ENCODE data around the gene STK17A.
A peak's percentile ranks its signal among the peaks of the same experiment; 100 is the strongest.

The STK17A gene

DNA sequence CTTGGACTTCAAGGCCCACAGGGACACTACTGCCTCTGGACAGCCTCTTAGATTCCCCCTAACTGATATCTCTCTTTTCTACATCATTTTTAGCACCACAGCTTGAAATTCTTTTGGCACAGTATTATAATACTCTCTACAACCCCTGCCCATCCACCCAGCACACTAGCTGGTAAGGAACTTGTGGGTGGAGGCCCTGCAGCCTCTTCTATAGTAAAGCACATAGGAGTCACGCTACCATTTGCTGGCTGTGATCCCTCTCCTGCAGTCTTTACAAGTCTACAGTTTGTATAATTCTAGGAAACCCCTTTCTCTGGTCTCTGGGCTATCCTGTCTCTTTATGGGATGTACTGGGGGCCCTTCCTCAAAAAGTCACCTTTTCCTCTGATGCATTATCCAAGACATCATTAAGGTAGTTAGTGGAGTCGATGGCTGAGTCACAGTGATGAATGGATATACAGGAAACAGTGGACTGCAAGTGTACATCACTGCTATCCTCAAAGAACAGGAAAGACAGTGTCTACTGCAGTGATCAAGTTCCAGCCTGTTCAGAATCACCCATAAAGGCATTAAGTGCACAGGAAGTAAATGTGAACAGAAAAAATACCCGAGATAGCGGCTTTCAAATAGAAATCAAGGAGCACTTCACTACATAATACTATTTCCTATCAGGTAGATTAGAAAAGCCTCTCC, 54.4 kb downstream of the STK17A start:
- DNase-seq = no peak

DNA sequence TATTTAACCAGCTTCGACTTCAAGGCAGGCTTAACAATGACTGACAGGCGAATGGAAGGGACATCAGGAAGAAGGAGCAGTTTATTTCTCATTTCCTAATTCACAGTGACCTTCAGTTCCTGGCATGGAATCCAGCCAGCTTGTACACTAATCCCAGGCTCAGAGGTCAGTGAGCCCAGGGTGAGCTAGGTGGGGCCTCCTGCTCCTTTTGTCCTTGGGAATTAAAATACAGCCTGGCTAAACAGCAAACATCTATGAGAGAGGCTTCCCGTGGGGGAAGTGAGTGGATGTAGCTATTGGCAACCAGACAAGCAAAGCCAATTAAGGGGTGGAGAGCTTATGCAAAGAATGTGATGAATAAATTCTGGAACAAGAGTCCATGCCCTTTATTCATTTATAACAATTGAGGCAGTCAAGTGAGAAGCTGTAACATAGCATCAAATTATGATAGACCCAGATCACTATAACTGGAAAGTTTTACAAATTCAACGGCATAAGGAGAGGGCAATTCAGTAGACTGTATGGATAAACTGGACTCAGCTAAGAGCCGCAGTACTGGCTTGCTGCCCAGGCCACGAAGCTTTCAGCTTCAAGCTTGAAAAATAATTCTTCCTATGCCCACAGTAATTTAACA, 57.1 kb downstream of the STK17A start:
- peak; percentile 20 for DNase-seq

DNA sequence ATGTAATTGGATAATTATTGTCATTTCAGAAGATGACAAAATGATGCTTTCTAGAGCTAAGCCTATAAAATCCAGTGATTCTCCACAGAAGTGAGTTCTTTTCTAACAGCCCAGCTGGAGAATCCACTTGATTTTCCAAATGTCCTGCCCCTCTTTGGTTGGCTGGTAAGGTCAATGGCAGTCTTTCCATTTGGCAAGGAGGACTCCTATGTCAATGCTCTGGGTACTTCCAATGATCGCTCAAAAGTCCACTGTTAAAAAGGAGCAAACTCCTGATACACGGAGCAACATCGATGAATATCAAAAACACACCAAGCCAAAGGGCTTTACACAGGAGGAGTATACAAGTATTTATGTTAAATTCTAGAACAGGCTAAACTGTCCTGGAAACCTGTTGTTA, 57.8 kb downstream of the STK17A start:
- no peak for DNase-seq

DNA sequence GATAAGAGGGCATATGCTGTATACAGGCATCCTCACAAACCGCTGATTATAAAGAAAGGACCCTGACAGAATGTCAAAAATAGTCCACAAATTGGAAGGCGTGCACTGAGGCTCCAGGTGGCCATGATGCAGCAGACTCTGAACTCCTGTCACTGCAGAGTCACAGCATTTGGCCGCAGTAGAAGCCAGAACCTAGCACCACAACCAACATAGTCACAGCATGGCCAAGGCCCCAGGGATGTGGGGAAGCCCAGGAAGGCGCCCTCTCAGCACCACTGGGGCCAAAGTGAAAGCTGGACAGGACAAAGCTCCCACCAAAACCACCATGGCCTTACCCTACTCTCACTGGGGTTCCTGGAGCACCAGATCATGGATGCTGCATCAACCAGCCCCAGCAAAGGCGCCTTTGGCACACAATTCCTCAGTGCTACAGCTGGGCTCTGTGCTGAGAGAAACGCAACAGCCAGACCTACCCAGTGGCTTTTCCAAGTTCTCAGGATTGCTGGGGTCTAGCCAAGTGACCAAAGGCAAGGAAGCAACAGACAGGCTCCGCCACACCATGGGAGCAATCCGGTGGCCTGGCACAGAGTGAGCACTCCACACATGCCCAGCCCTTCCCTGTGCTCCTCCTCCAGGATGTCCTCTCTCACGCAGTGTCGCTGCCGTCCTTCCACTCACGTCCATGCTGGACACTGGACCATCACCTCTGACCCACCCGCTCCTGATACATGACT, 60.2 kb downstream of the STK17A start:
- no peak for DNase-seq

DNA sequence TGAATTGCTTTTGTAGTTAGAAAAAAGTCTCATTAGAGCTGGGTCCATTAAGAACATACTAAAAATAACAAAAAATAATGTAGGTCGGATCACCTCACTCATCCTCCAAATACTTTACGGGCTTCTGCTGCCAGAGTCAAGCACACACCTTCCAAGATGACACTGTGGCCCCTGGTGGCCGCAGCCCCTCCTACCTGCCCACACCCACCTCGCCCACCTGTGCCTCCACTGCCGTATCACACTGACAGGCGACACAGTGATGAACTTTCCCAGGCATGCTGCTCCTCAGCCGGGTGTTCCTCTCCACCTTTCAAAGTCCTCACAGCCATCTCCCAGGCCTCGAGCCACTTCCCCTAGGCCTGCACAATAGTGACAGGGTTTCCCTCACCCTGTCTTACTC, 60.9 kb downstream of the STK17A start:
- DNase-seq = no peak

DNA sequence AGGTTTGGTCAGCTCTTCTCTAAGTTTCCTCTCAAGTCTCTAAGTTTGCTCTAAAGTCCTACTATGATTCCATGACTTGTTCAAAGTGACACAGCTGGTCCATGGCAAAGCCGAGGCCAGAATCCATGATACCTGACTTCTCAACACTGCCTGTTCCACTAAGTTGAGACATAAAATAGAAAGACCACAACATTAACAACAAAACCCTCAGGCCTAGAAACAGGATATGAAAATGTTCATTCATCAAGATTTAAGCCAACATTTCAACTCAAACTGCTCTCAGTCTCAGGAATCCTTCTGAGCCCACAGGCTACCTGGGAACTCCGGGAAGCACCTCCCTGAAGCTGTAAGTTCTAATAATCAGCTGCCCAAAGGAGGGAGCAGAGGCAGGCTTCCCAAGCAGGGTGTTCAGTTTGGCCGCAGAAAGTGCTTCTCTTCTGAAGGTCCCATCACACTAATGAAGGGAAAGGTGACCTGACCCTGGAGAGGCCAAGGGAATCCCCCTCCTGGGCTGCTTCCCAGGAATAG, 62.9 kb downstream of the STK17A start:
- no peak for DNase-seq

DNA sequence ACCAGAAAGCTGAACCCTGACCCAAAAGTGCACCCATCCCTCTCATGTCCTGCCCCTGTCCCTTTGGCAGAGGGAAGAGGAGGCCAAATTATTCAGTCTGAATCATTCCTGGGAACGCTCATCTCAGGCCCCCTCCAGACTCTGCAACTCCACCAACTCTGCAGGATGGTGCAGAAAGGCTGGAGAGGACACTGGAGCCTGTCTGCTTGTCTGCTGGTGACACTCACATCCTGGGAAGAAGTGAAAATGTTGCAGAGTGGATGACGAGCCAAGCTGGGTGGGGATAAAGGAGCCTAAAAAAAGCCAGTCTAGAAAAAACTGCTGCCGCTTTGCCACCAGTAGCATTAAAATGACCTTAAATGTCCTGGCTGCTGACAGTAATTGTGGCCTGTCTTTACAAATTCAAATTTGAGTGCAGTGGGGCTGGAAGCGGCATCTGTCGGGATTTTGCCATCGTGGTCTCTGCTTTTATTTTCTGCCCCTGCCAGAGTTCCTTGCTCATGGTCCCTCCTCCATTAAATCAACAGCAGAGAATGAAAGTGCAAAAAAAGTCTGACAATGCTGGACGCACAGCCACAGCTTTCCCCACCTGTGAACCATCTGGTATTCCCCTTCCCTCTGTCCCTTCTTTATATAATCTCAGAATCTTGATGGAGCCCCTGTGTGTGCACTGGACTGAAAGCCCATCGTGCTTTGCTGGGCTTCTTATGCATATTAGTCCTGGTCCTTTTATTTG, 63.9 kb downstream of the STK17A start:
- DNase-seq = no peak

DNA sequence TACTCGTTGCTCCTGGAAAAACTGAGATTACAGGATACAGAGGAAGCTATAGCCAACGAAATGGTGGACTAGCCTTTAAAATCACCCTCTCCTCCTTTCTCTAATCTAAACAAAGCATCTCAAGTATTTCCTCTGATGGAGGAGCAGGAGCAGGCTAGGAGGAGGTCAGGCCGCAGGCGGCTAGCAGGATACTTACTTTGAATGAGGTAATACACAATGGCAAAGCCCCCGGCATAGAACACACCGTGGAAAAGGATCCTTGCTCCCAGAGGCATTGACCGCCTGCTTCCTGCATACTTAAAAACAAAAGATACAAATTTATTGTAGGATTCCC, 64.4 kb downstream of the STK17A start:
- no peak for DNase-seq

DNA sequence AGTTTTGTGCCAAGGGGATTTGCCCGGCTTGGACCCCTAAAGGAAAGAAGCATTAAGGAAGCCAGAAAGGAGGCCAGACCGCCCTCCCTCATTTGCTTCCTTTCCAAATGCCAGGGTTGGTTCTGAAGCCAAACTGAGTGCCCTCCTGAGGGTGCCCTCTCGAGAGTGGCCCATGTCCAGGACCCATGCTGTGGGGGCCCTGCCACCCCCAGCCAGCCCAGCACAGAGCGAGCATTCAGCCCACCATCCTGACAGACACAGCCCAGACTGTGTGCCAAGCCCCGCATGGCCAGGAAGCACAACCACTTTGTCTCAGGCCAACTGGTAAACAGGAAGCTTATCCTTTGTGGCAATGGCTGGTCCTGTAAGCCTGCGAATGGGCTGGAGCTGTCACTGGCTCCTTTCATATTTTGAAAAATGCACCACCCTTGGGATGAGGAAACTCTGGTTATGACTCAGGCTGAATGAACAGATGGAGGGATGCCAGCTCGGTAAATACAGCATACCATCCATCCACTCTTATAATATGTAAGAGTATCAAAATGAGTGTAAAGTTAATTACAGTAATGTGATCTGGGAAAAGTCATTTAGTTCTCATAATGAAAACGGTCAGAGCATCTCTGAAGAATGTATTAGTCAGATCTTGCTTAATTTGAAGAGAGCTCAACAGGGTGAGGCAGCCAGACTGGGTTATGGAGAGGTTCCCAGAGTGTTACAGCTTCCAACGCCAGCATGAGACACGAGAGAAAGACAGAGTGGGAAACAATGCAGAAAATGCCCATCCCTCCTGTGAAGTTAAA, 65.0 kb downstream of the STK17A start:
- DNase-seq = peak; percentile 83

DNA sequence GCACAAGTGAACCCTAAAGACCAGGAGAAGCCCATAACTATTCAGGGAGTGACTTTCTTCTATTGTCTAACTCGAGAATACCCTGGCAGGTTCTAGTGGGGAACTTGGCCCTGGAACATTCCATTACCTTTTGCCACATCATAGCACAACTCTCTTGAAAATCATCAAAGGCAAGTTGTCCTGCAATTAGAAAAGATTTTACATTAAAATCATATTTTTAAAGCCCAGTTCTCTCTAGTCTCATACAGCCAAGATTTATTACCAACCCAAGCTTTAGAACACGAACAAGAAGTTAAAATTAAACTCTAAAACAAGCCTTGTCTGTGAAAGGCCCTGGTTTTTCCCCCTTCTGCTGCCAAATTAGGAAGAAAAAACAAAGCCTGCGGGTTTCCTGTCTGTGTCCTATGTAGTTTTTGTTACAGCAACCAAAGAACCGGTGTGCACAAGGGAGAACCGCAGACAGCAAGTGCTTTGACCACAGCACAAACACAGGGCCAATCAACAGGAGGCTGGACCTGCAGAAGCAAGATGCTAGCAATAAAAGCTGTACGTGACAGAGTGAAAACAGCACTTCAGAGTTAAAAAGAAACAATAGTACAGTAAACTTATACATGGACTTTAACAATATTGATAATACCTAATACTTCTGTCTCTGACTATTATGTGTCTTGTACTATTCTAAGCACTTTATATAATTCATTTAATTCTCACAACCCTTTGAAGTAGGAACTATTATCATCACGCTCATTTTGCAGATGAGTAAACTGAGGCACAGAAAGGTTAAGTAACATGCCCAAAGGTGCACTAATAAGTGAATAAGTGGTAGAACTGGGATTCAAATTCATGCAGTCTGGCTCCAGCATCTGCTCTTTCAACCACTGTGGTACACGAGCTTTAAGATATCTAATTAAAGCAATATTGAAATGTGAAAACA, 65.8 kb downstream of the STK17A start:
- no peak for DNase-seq

DNA sequence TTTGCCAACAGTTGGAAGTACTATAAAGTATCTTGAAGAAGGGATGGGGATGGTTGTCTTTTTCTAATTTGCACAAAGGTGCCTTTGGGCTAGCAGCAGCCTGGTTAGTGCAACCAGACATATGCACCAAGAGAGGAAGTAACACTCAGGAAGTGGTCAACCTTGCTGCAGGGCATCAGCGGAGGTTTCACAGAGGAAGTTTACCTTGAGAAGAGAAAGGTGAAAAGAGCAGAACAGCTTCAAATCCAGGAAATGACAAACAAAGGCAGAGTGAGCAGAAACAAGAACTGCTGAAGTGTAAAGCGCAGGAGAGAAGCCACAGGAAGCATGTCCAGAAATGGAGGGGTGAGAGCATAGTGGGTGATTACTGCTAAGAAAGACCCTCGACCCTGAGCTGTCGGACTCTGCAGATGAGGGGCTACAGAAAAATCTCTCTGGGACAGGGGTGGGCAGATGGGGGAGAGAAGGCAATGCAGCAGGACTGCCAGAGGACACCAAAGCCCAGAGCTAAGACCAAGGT, 66.9 kb downstream of the STK17A start:
- DNase-seq = no peak

DNA sequence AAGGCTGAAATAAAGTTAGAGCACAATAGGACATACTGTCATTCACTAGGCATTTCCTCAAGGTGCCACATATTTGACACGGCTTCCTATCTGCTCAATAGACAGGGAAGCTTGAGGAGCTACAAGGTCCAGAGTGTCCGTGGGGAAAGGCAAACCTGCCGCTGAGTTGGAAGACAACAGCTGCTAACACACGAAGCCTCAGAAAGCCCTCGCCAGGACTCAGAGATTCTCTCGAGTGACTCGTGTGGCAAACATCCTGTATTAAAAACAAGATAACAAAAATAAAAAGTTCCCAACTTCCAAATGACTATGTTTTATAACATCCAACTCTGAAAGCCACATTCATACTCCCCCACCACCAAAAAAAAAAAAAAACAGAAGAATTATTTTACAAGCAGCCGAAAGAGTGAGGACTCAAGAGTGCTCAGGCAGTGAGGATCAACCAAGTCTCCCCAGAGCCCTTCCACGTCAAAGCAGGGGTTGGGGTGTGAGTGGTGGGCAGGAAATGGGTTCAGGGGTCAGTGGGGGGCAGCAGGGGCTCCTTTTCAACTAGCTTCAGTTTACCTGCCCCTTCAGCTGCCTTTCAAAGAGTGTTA, 67.6 kb downstream of the STK17A start:
- DNase-seq = no peak

DNA sequence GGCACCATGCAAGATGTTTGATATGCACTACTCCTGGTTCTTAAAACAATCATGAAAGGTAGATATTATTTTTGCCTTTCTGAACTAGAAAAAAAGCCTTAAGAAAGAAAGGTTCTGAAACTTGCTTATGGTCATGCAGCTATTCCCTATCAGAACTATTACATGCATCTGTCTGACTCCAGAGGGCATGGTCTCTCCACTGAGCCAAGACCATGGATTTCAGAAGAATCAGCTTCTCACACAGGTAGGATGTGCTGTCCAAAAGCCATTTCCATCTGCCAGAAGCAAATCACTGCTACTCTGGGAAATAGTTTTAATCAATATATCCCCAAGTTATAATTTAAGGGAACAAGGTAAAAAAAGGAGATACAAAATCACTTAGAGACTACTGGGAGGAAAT, 69.5 kb downstream of the STK17A start:
- no peak for DNase-seq

DNA sequence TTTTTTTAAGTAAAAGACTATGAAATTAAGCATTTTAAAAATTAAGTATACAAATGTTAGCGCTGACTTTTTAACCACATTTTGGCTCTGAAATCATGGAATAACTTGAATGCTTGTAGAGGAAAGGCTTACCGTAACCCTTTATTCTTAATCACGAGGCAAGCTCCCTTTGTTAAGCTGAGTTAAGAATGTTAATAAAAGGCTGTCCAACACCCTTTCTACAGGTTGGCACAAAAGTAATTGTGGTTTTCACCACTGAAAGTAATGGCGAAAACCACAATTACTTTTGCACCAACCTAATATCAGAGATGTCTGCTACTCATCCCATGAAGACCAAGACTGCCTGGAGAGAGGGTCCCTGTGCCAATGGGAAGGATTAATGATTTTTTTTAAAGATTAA, 70.6 kb downstream of the STK17A start:
- no peak for DNase-seq

DNA sequence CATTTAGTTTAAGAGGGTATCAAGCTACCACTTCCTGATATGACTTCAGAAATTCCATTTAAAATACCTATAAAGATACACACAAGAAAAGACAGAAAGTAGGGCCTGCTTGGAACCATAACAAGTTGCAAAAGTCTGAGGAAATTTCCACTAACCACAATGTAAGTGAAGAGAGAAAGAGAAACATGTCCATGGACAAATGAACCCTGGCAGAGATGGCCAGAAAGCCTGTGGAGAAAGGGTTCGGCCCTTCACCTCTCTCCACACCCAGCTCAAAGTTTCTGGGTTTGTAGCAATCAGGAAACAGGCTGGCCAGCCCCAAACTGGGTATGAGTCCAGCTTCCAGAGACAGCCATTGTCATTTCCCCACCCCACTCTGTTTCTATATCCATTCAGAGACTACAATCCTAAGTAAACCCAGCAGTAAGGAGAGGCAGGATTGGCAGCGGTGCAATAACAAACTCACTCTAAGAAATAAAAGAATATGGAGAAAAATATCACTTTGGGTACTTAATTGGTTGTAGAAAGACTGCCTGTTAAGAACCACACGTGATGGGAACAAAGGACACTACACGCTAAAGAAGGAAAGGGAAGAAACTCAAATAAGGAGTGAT, 71.1 kb downstream of the STK17A start:
- DNase-seq = no peak

DNA sequence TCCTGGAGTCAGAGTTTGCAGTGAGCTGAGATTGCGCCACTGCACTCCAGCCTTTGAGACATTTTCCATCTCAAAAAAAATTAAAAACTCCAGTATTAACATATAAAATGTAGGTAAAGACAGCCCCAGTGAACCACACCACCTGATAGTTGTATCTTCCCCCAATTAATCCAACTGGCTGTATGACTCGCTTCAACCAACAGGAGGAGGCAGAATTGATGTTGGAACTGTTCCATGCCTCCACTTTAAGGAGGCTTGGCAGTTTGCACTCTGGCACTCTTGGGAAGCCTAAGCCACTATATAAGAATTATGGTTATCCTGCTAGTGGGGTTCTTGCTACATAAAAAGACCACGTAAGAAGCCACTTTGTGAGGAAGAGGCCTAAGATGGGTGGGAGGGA, 72.7 kb downstream of the STK17A start:
- no peak for DNase-seq

DNA sequence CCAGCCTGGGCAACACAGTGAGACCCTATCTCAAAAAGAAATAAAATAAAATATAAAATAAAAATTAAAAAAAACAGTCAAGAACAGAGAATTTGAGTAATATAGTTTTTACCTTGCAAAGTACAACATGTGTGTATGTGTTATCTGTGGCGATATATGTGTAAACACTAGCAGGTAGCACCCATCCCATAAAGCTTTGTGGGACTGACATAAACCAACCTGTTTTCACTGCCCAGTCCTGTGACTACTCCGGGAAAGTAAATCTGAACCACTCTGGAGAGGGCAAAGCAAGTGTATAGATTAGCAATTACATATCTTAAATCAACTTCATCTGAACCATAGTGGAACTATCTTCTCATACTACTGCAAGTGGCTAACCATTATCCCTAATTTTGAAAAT, 74.1 kb downstream of the STK17A start:
- no peak for DNase-seq

DNA sequence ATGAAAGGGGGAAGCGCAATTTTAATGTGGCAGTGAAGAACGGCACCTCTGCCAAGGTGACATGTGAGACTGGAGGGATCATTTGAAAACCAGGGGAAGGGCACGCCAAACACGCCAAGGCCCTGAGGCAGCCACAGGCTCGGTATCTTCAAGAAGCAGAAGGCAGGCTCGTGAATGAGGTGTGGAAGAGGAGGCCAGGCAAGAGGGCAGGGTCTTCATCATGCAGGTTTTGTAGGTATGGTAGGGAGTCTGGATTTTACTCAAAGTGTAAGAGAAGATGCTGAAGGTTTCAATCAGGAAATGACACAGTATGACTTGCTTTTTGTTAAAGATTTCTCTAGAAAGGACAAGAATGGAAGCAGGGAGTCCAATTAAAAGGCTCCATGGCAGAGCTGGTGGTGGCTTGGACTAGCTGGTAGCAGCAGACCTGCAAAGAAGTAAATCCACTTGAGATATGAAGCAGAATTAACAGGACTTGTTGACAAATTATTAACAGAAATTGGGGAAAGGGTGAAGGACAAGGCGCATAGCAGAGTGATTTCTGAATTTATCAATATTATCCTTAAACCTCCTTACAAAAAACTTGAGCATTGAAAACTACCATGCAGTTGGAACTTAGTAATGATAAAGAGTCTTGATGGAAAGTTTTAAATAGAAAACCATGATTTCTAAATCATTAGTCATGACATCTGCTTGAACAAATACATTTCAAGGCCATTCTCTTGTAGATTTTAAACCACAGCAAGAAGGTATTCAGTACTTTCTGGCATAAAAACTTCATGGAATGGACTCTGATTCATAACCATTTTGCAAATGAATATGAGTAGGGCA, 76.0 kb downstream of the STK17A start:
- no peak for DNase-seq

DNA sequence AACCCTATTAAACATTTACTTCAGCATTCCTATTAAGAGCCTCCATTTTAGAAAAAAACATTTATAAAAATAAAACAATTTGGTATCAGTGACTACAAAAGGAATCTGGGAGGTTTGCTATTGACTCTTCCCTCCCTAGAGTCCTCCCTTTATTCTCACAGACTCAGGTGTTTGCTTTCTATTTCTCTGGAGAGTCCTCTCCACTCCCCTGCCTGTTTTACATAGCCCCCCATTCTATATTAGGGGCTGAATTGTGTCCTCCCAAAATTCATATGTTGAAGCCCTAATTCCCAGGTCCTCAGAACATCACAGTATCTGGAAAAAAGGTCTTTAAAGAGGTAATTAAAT, 76.6 kb downstream of the STK17A start:
- no peak for DNase-seq

Measured in T1000 (cell line).